ENCODE results near the gene TNFSF10. TPM values are rescaled to one million over a fixed set of nuclear protein-coding genes. Genes with fewer than 3 reads are reported as not detected.
"Not testable (repeated sequence)": the region's sequence is repeated elsewhere in the genome, so short reads cannot be mapped to it uniquely, and the experiment has no call there.

The TNFSF10 gene
- total RNA-seq, 4 donors from 2014 or later = 56.7 to 88.7 (median 66.3) TPM

DNA sequence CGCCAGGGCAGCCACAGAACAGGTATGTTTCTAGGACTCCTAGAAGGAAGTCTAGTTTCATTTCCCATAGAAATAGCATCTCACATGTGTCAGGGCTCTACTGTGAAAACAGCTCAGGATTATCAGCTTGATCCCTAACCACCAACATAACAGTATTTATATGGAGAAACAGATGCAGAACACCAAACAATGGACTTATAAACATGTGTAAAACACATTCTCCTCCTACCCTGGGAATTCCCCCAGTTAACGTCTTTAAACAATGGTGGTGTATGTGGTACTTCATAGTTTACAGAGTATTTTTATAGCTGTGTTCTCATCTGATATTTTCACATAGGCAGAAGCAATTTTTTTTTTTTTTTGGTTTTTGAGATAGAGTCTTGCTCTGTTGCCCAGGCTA lies 9.7 kb downstream of the TNFSF10 start:
- Histone ChIP-seq H3K9me3 (no peaks in the 10 kb centered on the region), H3K4me3 (no peak overlapping the region), H3K36me3 (peaks cover 42% of the 10 kb centered on the region), H3K4me1 (peaks cover 54% of the 10 kb centered on the region), H3K27ac (no peak overlapping the region), H3K27me3 (no peaks in the 10 kb centered on the region)
- DNase-seq (ENCODE audit: low spot score in 2 of 2) = no peak
- 53% methylated on average over 2 of the region's 2 CpGs for WGBS
- TF ChIP-seq POLR2AphosphoS5 (IDR thresholded peaks at IDR 0.05) (no peak), EP300 (IDR thresholded peaks at IDR 0.05) (no peak), POLR2A (IDR thresholded peaks at IDR 0.05) (no peak)
- TF ChIP-seq, protein P1, sequence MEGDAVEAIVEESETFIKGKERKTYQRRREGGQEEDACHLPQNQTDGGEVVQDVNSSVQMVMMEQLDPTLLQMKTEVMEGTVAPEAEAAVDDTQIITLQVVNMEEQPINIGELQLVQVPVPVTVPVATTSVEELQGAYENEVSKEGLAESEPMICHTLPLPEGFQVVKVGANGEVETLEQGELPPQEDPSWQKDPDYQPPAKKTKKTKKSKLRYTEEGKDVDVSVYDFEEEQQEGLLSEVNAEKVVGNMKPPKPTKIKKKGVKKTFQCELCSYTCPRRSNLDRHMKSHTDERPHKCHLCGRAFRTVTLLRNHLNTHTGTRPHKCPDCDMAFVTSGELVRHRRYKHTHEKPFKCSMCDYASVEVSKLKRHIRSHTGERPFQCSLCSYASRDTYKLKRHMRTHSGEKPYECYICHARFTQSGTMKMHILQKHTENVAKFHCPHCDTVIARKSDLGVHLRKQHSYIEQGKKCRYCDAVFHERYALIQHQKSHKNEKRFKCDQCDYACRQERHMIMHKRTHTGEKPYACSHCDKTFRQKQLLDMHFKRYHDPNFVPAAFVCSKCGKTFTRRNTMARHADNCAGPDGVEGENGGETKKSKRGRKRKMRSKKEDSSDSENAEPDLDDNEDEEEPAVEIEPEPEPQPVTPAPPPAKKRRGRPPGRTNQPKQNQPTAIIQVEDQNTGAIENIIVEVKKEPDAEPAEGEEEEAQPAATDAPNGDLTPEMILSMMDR (IDR thresholded peaks at IDR 0.05) = no peak

- Histone ChIP-seq H3K36me3 (peaks cover 55% of the 10 kb centered on the region), H3K4me1 (peaks cover 40% of the 10 kb centered on the region), H3K27ac (peak overlapping the region; percentile 3), H3K9me3 (no peaks in the 10 kb centered on the region), H3K27me3 (no peaks in the 10 kb centered on the region), H3K4me3 (no peak overlapping the region)
- TF ChIP-seq POLR2AphosphoS5 (IDR thresholded peaks at IDR 0.05) (no peak), EP300 (IDR thresholded peaks at IDR 0.05) (no peak), POLR2A (IDR thresholded peaks at IDR 0.05) (no peak)
- TF ChIP-seq, protein P1 (IDR thresholded peaks at IDR 0.05) = no peak
- no peak for DNase-seq (ENCODE audit: low spot score in 2 of 2)
- 70% methylated on average over 7 of the region's 7 CpGs for WGBS
Observed at GRCh38 chr3:172511783-172512762, 11.2 kb downstream of the TNFSF10 start.

- H3K36me3 ChIP-seq = peaks cover 47% of the 10 kb centered on the region
- DNase-seq (ENCODE audit: low spot score in 2 of 2) = no peak
- TF ChIP-seq POLR2AphosphoS5 (IDR thresholded peaks at IDR 0.05) (no peak), EP300 (IDR thresholded peaks at IDR 0.05) (no peak), POLR2A (IDR thresholded peaks at IDR 0.05) (no peak)
- TF ChIP-seq, protein P1 (IDR thresholded peaks at IDR 0.05) = no peak
- H3K9me3 ChIP-seq = peaks cover 7% of the 10 kb centered on the region
- no peak overlapping the region for H3K27ac ChIP-seq
- H3K27me3 ChIP-seq = no peaks in the 10 kb centered on the region
- H3K4me1 ChIP-seq = no peaks in the 10 kb centered on the region
- no peak overlapping the region for H3K4me3 ChIP-seq
Observed at GRCh38 chr3:172506094-172506493, 17.1 kb downstream of the TNFSF10 start.

DNA sequence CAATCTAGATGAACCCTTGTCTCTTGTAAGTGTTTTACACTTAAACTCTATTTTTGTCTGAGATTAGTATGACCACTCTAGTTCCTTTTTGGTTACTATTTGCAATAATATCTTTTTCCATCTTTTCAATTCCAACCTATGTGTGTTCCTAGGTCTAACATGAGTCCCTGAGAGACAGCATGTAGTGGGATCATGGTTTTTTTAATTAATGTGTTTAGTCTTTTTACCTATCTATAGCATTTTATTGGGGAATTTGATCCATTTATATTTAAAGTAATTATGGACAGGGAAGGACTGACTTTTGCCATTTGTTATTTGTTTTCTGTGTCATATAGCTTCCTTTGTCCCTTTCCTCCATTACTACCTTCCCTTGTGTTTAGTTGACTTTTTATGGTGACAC lies 21.7 kb downstream of the TNFSF10 start:
- TF ChIP-seq, protein P1 (IDR thresholded peaks at IDR 0.05) = no peak
- TF ChIP-seq POLR2AphosphoS5 (IDR thresholded peaks at IDR 0.05) (no peak), POLR2A (IDR thresholded peaks at IDR 0.05) (no peak), EP300 (IDR thresholded peaks at IDR 0.05) (no peak)
- H3K9me3 ChIP-seq = peaks cover 7% of the 10 kb centered on the region
- H3K4me1 ChIP-seq = no peaks in the 10 kb centered on the region
- no peak overlapping the region for H3K4me3 ChIP-seq
- H3K36me3 ChIP-seq = peaks cover 11% of the 10 kb centered on the region
- DNase-seq (ENCODE audit: low spot score in 2 of 2) = no peak
- H3K27me3 ChIP-seq = no peaks in the 10 kb centered on the region
- no peak overlapping the region for H3K27ac ChIP-seq

DNA sequence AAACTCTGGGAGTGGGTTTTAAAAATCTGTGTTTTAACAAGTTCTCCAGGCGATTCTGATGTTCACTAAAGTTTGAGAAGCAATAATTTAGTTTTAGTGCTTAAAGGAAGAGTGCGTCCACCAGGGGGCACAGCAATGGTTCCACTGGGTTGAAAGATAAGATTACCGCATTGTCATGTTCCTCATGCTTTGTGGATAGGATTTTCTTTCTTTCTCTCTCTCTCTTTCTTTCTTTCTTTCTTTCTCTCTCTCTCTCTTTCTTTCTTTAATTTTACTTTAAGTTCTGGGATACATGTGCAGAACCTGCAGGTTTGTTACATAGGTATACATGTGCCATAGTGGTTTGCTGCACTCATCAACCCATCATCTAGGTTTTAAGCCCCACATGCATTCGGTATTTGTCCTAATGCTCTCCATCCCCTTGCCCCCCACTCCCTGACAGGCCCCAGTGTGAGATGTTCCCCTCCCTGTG lies 33.0 kb downstream of the TNFSF10 start:
- 23% methylated on average over 4 of the region's 4 CpGs for WGBS

More for the DNA sequence above, 33.0 kb downstream of the TNFSF10 start:
- H3K27me3 ChIP-seq, H3K36me3 ChIP-seq, H3K27ac ChIP-seq, H3K9me3 ChIP-seq, H3K4me3 ChIP-seq, H3K4me1 ChIP-seq: not testable (repeated sequence)
- DNase-seq (ENCODE audit: low spot score in 2 of 2) = peak; percentile 83 to 86
- TF ChIP-seq, protein P1 (IDR thresholded peaks at IDR 0.05) = peak; percentile 61 to 89
